Keratinocyte (primary cell): ENCODE results near the gene ABLIM2. TPM values are rescaled to one million over a fixed set of nuclear protein-coding genes. Genes with fewer than 3 reads are reported as not detected.
A peak's percentile ranks its signal among the peaks of the same experiment; 100 is the strongest.

ENCODE experiments used
- DNase-seq: peaks from one replicate; pipeline ENCODE4 v3.0.0-alpha.2; 2011; ENCODE audit warnings: low read depth, missing footprints, low spot score
- FAIRE-seq: peaks from 2 replicates; lab custom pipeline; 2011; peaks lifted over from hg19 to GRCh38; lab: Jason Lieb, UNC
- H2AFZ ChIP-seq: 2 replicates; pipeline ENCODE4 v1.6.0; 2012; ENCODE audit warnings: low read length, control low read depth, inconsistent platforms; ENCODE audit not compliant: control insufficient read depth
- H3K27ac ChIP-seq: 2 replicates; pipeline ENCODE4 v1.5.1; 2011; ENCODE audit warnings: low read length; ENCODE audit not compliant: control insufficient read depth, insufficient read depth
- H3K27me3 ChIP-seq: 3 replicates; pipeline ENCODE4 v1.6.0; 2011; ENCODE audit warnings: low read length; ENCODE audit not compliant: control insufficient read depth, insufficient read depth; ENCODE audit errors: extremely low read depth
- H3K36me3 ChIP-seq, 2 experiments: 2 replicates in 1 of 2; 3 replicates in 1 of 2; pipeline ENCODE4 v1.5.1; 2011; ENCODE audit warnings: low read length in 2 of 2, mild to moderate bottlenecking in 1 of 2; ENCODE audit not compliant: control insufficient read depth in 2 of 2, insufficient read depth in 2 of 2; ENCODE audit errors: extremely low read depth in 1 of 2
- H3K4me1 ChIP-seq: 3 replicates; pipeline ENCODE4 v1.5.1; 2011; ENCODE audit warnings: low read length; ENCODE audit not compliant: control insufficient read depth, insufficient read depth; ENCODE audit errors: extremely low read depth
- H3K4me2 ChIP-seq: 3 replicates; pipeline ENCODE4 v1.6.0; 2011; ENCODE audit warnings: low read depth, low read length; ENCODE audit not compliant: control insufficient read depth, insufficient read depth; ENCODE audit errors: extremely low read depth
- H3K4me3 ChIP-seq, 3 experiments: fragments of 200-600 bp in 1 of 3; sonication (generic) in 1 of 3; 2 replicates in 2 of 3; 3 replicates in 1 of 3; pipeline ENCODE4 v1.5.1; 2011 to 2016; ENCODE audit warnings: low read length in 3 of 3, mild to moderate bottlenecking in 3 of 3, control low read depth in 2 of 3, inconsistent platforms in 1 of 3, low read depth in 1 of 3, mixed read lengths in 1 of 3, mixed run types in 1 of 3, moderate library complexity in 1 of 3; ENCODE audit not compliant: control insufficient read depth in 2 of 3, insufficient read depth in 2 of 3; ENCODE audit errors: extremely low read depth in 1 of 3
- H3K79me2 ChIP-seq: 2 replicates; pipeline ENCODE4 v1.6.0; 2012; ENCODE audit warnings: low read length; ENCODE audit not compliant: control insufficient read depth, insufficient read depth
- H3K9ac ChIP-seq: 3 replicates; pipeline ENCODE4 v1.6.0; 2011; ENCODE audit warnings: low read length; ENCODE audit not compliant: control insufficient read depth, insufficient read depth; ENCODE audit errors: extremely low read depth
- H3K9me1 ChIP-seq: 3 replicates; pipeline ENCODE4 v1.6.0; 2011; ENCODE audit warnings: low read length; ENCODE audit not compliant: control insufficient read depth, insufficient read depth; ENCODE audit errors: extremely low read depth
- H3K9me3 ChIP-seq: 2 replicates; pipeline ENCODE4 v1.5.1; 2012; ENCODE audit warnings: low read depth, low read length; ENCODE audit not compliant: control insufficient read depth
- H4K20me1 ChIP-seq: 3 replicates; pipeline ENCODE4 v1.6.0; 2011; ENCODE audit warnings: low read length; ENCODE audit not compliant: control insufficient read depth, insufficient read depth; ENCODE audit errors: extremely low read depth
- EZH2 ChIP-seq: IDR thresholded peaks from one replicate; pipeline ENCODE4 v1.6.1; 2012; ENCODE audit warnings: inconsistent platforms, mild to moderate bottlenecking, low read length, moderate library complexity
- dilution Hi-C: fragments of 300-500 bp; cut with MboI; formaldehyde crosslinking; loops from one replicate; pipeline ENCODE4 v1.7.0; 2020; ENCODE audit warnings: low sequenced_read_pairs; ENCODE audit not compliant: extremely low pct_ligation_motif_present
- polyA plus RNA-seq, 5 experiments: library from polyadenylated mRNA; depleted of rRNA in 3 of 5; stranded (reverse) in 3 of 5; stranded (forward) in 1 of 5; unstranded in 1 of 5; fragments of >200 nt; gene quantifications; 1 replicate in 1 of 5; 2 replicates in 3 of 5; 3 replicates in 1 of 5; pipeline versions ENCODE4 v1.2.1 to v1.2.3, GENCODE V29; 2011 to 2012; ENCODE audit warnings: missing spikeins in 2 of 5, low read depth in 1 of 5, low replicate concordance in 1 of 5
- TF ChIP-seq, protein P1 (sequence below), 3 experiments: IDR thresholded peaks in 1 of 3; conservative IDR thresholded peaks in 1 of 3; optimal IDR thresholded peaks in 1 of 3; 2 replicates in 2 of 3; 3 replicates in 1 of 3; pipeline versions ENCODE3 to v1.5.1; 2011; ENCODE audit warnings: low read length in 3 of 3, mild to moderate bottlenecking in 3 of 3, moderate library complexity in 2 of 3, control low read depth in 1 of 3, inconsistent platforms in 1 of 3; ENCODE audit not compliant: insufficient read depth in 2 of 3; ENCODE audit errors: extremely low read depth in 1 of 3

The ABLIM2 gene
- polyA plus RNA-seq, 1 donor (not counting 4 experiments of a cell fraction or from before 2014, with no cell fraction given) = 0.94 TPM

DNA sequence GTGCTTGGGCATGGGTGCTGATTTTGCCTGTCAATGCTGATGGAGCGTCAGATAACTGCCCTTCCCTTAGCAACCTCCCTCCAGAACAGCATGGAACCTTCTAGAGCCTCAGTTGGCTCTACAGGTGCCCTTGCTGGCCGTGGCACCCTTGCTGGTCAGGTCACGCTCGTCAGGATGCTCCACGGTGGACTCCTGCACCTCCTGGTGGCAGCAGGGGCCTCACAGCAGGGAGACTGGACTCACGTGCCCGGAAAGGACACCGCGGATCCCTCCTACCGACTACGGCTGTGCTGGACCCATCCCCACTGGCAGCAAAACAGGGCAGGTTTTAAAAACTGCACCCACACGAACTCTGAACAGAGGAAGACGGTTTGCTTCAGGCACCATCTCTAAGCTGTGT lies 136.8 kb downstream of the ABLIM2 start:
- H3K27ac ChIP-seq = no peak overlapping the region
- DNase-seq = no peak
- H2AFZ ChIP-seq = no peak overlapping the region
- no peaks in the 10 kb centered on the region for H3K9me1 ChIP-seq
- no peak overlapping the region for H3K4me3 ChIP-seq
- no peaks in the 10 kb centered on the region for H3K36me3 ChIP-seq
- TF ChIP-seq EZH2 = no peak
- TF ChIP-seq, protein P1, sequence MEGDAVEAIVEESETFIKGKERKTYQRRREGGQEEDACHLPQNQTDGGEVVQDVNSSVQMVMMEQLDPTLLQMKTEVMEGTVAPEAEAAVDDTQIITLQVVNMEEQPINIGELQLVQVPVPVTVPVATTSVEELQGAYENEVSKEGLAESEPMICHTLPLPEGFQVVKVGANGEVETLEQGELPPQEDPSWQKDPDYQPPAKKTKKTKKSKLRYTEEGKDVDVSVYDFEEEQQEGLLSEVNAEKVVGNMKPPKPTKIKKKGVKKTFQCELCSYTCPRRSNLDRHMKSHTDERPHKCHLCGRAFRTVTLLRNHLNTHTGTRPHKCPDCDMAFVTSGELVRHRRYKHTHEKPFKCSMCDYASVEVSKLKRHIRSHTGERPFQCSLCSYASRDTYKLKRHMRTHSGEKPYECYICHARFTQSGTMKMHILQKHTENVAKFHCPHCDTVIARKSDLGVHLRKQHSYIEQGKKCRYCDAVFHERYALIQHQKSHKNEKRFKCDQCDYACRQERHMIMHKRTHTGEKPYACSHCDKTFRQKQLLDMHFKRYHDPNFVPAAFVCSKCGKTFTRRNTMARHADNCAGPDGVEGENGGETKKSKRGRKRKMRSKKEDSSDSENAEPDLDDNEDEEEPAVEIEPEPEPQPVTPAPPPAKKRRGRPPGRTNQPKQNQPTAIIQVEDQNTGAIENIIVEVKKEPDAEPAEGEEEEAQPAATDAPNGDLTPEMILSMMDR (optimal IDR thresholded peaks at IDR 0.05 in 1 of 3, IDR thresholded peaks at IDR 0.05 in 1 of 3, conservative IDR thresholded peaks at IDR 0.05 in 1 of 3; ENCODE audit: extremely low read depth in 1 of 3, insufficient read depth in 2 of 3, low read length in 3 of 3) = peak in 1 of 3 experiments; percentile 29
- H3K27me3 ChIP-seq = peaks cover 21% of the 10 kb centered on the region
- dilution Hi-C loops = no loop called here
- peaks cover 10% of the 10 kb centered on the region for H3K4me1 ChIP-seq
- H4K20me1 ChIP-seq = no peaks in the 10 kb centered on the region
- H3K9ac ChIP-seq = no peak overlapping the region
- H3K4me2 ChIP-seq = no peak overlapping the region
- H3K79me2 ChIP-seq = no peaks in the 10 kb centered on the region
- no peaks in the 10 kb centered on the region for H3K9me3 ChIP-seq
- FAIRE-seq = no peak

DNA sequence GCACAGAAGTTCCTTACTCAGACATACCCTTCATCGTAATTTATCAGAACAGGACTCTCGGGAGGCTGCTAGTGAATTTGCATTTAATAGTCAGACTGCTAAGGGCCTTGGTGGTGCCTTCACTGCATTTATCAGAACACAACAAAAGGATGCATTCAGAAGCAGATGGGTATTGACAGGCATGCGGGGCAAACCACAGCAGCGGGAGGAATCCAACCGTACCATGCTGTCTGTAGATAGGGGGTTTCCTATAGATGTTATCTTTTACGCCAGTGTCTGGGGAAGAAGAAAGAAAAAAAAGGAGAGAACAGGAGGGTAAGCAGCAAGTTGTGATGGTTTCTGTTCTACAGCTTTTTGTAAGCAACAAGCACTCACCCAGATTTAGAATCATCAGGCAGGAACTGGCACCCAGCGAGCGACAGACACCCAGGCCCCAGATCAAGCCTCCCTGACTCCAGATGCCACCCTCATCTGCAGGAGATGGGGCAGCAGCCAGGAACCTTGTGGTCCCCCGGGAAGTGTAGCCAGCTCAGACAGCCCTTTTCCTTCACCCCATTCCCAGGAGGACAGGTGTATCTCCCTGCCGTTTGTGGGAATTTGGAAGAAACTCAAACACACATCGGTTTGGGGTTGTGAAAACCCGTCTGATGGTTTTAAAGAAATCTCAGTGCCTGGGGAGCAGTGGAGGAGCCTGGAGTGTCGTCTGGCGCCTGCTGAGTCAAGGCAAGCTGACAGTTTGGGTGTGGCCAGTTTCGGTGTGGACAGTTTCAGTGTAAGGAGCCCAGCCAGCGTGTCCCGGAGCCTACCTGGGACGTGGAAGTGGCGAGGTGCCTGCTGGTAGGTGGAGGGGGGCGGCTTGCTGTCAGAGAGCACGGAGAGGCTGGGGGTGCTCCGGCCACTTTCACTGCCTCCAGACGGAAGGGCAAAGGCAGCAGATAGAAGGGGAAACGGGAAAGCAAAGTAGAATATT lies 138.9 kb downstream of the ABLIM2 start:
- FAIRE-seq (no peak), DNase-seq (peak; percentile 5)
- no peaks in the 10 kb centered on the region for H4K20me1 ChIP-seq
- dilution Hi-C loops = no loop called here
- H3K27ac ChIP-seq = no peak overlapping the region
- H3K9me3 ChIP-seq = no peaks in the 10 kb centered on the region
- peak overlapping the region in 1 of 3 experiments; percentile 14 for H3K4me3 ChIP-seq
- H3K27me3 ChIP-seq = peaks cover 22% of the 10 kb centered on the region
- no peaks in the 10 kb centered on the region for H3K9me1 ChIP-seq
- H3K79me2 ChIP-seq = no peaks in the 10 kb centered on the region
- TF ChIP-seq, protein P1 (optimal IDR thresholded peaks at IDR 0.05 in 1 of 3, IDR thresholded peaks at IDR 0.05 in 1 of 3, conservative IDR thresholded peaks at IDR 0.05 in 1 of 3; ENCODE audit: extremely low read depth in 1 of 3, insufficient read depth in 2 of 3, low read length in 3 of 3) = no peak
- TF ChIP-seq EZH2 = no peak
- H3K9ac ChIP-seq = peak overlapping the region; percentile 19
- H3K36me3 ChIP-seq = no peaks in the 10 kb centered on the region
- H3K4me2 ChIP-seq = peak overlapping the region; percentile 24
- peak overlapping the region; percentile 59 for H2AFZ ChIP-seq
- peaks cover 10% of the 10 kb centered on the region for H3K4me1 ChIP-seq
